GM19395 (cell line): ENCODE results near the gene MYO1F.
A peak's percentile ranks its signal among the peaks of the same experiment; 100 is the strongest.

Experiments used
- ATAC-seq: cut with Tn5 transposase; IDR thresholded peaks from one replicate; pipeline ENCODE4 v1.9.1; 2021; ENCODE audit warnings: mild to moderate bottlenecking, moderate library complexity; ENCODE audit not compliant: unreplicated experiment

The MYO1F gene

GRCh38 chr19:8499048-8499833 lies 78.0 kb downstream of the MYO1F start:
- ATAC-seq = no peak

GRCh38 chr19:8498295-8498694 lies 78.9 kb downstream of the MYO1F start:
- ATAC-seq = no peak

GRCh38 chr19:8494158-8494557 lies 83.1 kb downstream of the MYO1F start:
- ATAC-seq = no peak

GRCh38 chr19:8491574-8491973 lies 85.7 kb downstream of the MYO1F start:
- ATAC-seq = no peak

GRCh38 chr19:8490873-8491272 lies 86.4 kb downstream of the MYO1F start:
- no peak for ATAC-seq

- ATAC-seq = no peak
Measured at GRCh38 chr19:8490395-8490760, 86.9 kb downstream of the MYO1F start.

- ATAC-seq = no peak
Measured at GRCh38 chr19:8489561-8490394, 87.5 kb downstream of the MYO1F start.

- ATAC-seq = no peak
Measured at GRCh38 chr19:8488365-8488764, 88.9 kb downstream of the MYO1F start.

- peak; percentile 75 for ATAC-seq
Measured at GRCh38 chr19:8487137-8487851, 89.9 kb downstream of the MYO1F start.

- ATAC-seq = no peak
Measured at GRCh38 chr19:8486661-8487136, 90.5 kb downstream of the MYO1F start.

- ATAC-seq = no peak
Measured at GRCh38 chr19:8485561-8486371, 91.5 kb downstream of the MYO1F start.

- no peak for ATAC-seq
Measured at GRCh38 chr19:8484331-8484894, 92.8 kb downstream of the MYO1F start.

- ATAC-seq = no peak
Measured at GRCh38 chr19:8483165-8483564, 94.1 kb downstream of the MYO1F start.

GRCh38 chr19:8482696-8483095 lies 94.5 kb downstream of the MYO1F start:
- ATAC-seq = no peak

GRCh38 chr19:8481616-8482015 lies 95.6 kb downstream of the MYO1F start:
- ATAC-seq = no peak

- ATAC-seq = no peak
Measured at GRCh38 chr19:8481201-8481600, 96.0 kb downstream of the MYO1F start.

GRCh38 chr19:8478598-8478997 lies 98.6 kb downstream of the MYO1F start:
- ATAC-seq = no peak

GRCh38 chr19:8477889-8478288 lies 99.4 kb downstream of the MYO1F start:
- ATAC-seq = no peak

- no peak for ATAC-seq
Measured at GRCh38 chr19:8476524-8476923, 100.7 kb downstream of the MYO1F start.

- ATAC-seq = no peak
Measured at GRCh38 chr19:8475005-8475404, 102.2 kb downstream of the MYO1F start.
